Osteocyte (in vitro differentiated cells): ENCODE data around the gene FXYD4. TPM values are rescaled to one million over a fixed set of nuclear protein-coding genes. Genes with fewer than 3 reads are reported as not detected.

Experiments used
- DNase-seq: peaks from one replicate; pipeline ENCODE4 v3.0.0; 2021; ENCODE audit warnings: mixed read lengths; ENCODE audit not compliant: unreplicated experiment; ENCODE audit errors: extremely low spot score
- H3K27ac Mint-ChIP-seq: one replicate; pipeline ENCODE4 v1.8.0; 2021; ENCODE audit warnings: mild to moderate bottlenecking, mixed read lengths; ENCODE audit not compliant: unreplicated experiment
- H3K27me3 Mint-ChIP-seq: one replicate; pipeline ENCODE4 v1.8.0; 2021; ENCODE audit warnings: mixed read lengths; ENCODE audit not compliant: unreplicated experiment
- H3K36me3 Mint-ChIP-seq: one replicate; pipeline ENCODE4 v1.8.0; 2021; ENCODE audit warnings: mixed read lengths; ENCODE audit not compliant: unreplicated experiment
- H3K4me1 Mint-ChIP-seq: one replicate; pipeline ENCODE4 v1.8.0; 2021; ENCODE audit warnings: mixed read lengths; ENCODE audit not compliant: unreplicated experiment
- H3K4me3 Mint-ChIP-seq: one replicate; pipeline ENCODE4 v1.8.0; 2021; ENCODE audit warnings: mild to moderate bottlenecking, moderate library complexity, mixed read lengths; ENCODE audit not compliant: unreplicated experiment
- H3K9me3 Mint-ChIP-seq: one replicate; pipeline ENCODE4 v1.8.0; 2021; ENCODE audit warnings: mixed read lengths; ENCODE audit not compliant: unreplicated experiment
- CTCF ChIP-seq: fragments of 200-600 bp; sonication (generic); IDR thresholded peaks from 2 replicates; pipeline ENCODE4 v1.5.0; 2021; ENCODE audit warnings: antibody characterized with exemption, mild to moderate bottlenecking, moderate library complexity
- total RNA-seq: library from RNA; stranded (reverse); gene quantifications from 2 replicates; pipeline ENCODE4 v1.2.1, GENCODE V29; 2021

The FXYD4 gene
- total RNA-seq, 1 donor from 2014 or later: not detected

- H3K36me3 Mint-ChIP-seq: peaks cover 53% of the 10 kb centered on the region
- TF ChIP-seq CTCF: no peak
- H3K27ac Mint-ChIP-seq: peak overlapping the region; percentile 40
- H3K27me3 Mint-ChIP-seq: no peaks in the 10 kb centered on the region
- H3K4me3 Mint-ChIP-seq: no peak overlapping the region
- peaks cover 7% of the 10 kb centered on the region for H3K4me1 Mint-ChIP-seq
- no peak for DNase-seq
- no peaks in the 10 kb centered on the region for H3K9me3 Mint-ChIP-seq
Measured at GRCh38 chr10:43386981-43387677, 15.7 kb downstream of the FXYD4 start.

GRCh38 chr10:43387678-43388032 is 16.2 kb downstream of the FXYD4 start:
- DNase-seq: no peak
- H3K9me3 Mint-ChIP-seq: no peaks in the 10 kb centered on the region
- TF ChIP-seq CTCF: no peak
- peak overlapping the region; percentile 40 for H3K27ac Mint-ChIP-seq
- H3K4me3 Mint-ChIP-seq: no peak overlapping the region
- H3K36me3 Mint-ChIP-seq: peaks cover 58% of the 10 kb centered on the region
- H3K27me3 Mint-ChIP-seq: no peaks in the 10 kb centered on the region
- peaks cover 7% of the 10 kb centered on the region for H3K4me1 Mint-ChIP-seq

- TF ChIP-seq CTCF: no peak
- DNase-seq: no peak
- Mint-ChIP-seq H3K9me3 (no peaks in the 10 kb centered on the region), H3K27me3 (no peaks in the 10 kb centered on the region), H3K4me3 (no peak overlapping the region), H3K27ac (no peak overlapping the region), H3K4me1 (peaks cover 17% of the 10 kb centered on the region), H3K36me3 (peaks cover 70% of the 10 kb centered on the region)
Measured at GRCh38 chr10:43389867-43390266, 18.4 kb downstream of the FXYD4 start.

GRCh38 chr10:43390333-43390732 is 18.9 kb downstream of the FXYD4 start:
- H3K27ac Mint-ChIP-seq: peak overlapping the region; percentile 3
- no peak for DNase-seq
- H3K9me3 Mint-ChIP-seq: no peaks in the 10 kb centered on the region
- H3K27me3 Mint-ChIP-seq: no peaks in the 10 kb centered on the region
- no peak for TF ChIP-seq CTCF
- H3K36me3 Mint-ChIP-seq: peaks cover 71% of the 10 kb centered on the region
- H3K4me1 Mint-ChIP-seq: peaks cover 22% of the 10 kb centered on the region
- H3K4me3 Mint-ChIP-seq: no peak overlapping the region

GRCh38 chr10:43390759-43391158 is 19.3 kb downstream of the FXYD4 start:
- H3K36me3 Mint-ChIP-seq: peaks cover 68% of the 10 kb centered on the region
- H3K27ac Mint-ChIP-seq: peak overlapping the region; percentile 3
- no peaks in the 10 kb centered on the region for H3K9me3 Mint-ChIP-seq
- no peaks in the 10 kb centered on the region for H3K27me3 Mint-ChIP-seq
- no peak for DNase-seq
- no peak overlapping the region for H3K4me3 Mint-ChIP-seq
- TF ChIP-seq CTCF: peak; percentile 60
- peaks cover 26% of the 10 kb centered on the region for H3K4me1 Mint-ChIP-seq
